HUES6 (cell line): ENCODE results near the gene ATP11A.

Experiments used
- H3K27ac ChIP-seq: 2 replicates; pipeline ENCODE4 v1.7.0; 2013; ENCODE audit warnings: low read depth, mild to moderate bottlenecking, low read length, inconsistent platforms
- H3K27me3 ChIP-seq: 2 replicates; pipeline ENCODE4 v1.6.1; 2013; ENCODE audit warnings: low read length; ENCODE audit not compliant: control insufficient read depth, insufficient read depth
- H3K36me3 ChIP-seq: 2 replicates; pipeline ENCODE4 v1.6.1; 2013; ENCODE audit warnings: low read length; ENCODE audit not compliant: control insufficient read depth, insufficient read depth
- H3K4me1 ChIP-seq: 2 replicates; pipeline ENCODE4 v1.6.1; 2013; ENCODE audit warnings: low read length; ENCODE audit not compliant: control insufficient read depth, insufficient read depth
- H3K4me3 ChIP-seq: 2 replicates; pipeline ENCODE4 v1.5.1; 2013; ENCODE audit warnings: low read depth, low read length
- H3K9ac ChIP-seq: one replicate; pipeline ENCODE4 v1.6.1; 2013; ENCODE audit warnings: mild to moderate bottlenecking, low read length
- H3K9me3 ChIP-seq: 2 replicates; pipeline ENCODE4 v1.6.1; 2013; ENCODE audit warnings: low read depth, low read length; ENCODE audit not compliant: control insufficient read depth, insufficient read depth

ATP11A gene

DNA sequence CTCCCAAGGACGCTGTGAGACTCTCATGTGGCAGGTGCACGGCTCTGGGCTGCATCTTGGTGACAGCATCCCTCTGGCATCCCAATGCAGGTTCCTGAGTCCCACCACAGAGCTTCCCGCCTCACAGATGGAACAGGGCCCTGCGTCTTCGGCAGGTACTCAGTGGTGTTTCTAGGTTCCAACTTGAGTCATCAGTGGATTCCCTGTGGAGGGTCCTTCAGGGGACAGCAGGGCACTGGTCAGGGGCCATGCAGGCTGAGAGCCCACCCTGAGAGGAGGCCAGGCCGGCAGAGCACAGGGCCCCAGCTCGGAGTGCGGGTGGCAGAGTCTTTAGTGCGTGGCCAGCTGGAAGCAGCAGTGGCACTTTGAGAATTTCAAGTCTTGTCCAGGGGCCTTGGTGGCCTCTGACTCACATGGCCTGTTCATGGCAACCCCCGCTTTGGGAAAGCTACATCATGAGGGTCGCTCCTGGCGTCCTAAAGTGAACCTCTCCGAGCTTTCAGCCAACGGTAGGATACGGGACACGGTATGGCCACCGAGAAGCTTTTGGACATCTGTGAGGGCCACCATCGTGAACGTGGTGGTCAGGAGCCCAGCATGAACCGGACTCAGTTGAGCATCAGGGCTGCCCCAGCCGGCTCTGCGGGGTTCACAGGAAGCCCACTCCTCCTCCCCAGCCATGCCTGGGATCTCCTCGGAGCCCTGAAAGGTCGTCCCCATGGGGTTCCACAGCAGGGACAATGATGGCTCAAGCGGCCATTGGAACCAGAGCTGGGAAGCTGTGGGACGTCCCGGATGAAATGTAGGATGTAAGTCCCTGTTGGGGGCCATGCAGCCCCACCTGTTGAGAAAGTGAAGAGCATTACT, 207.1 kb downstream of the ATP11A start:
- Histone ChIP-seq H3K9ac (no peak overlapping the region), H3K4me3 (no peak overlapping the region), H3K9me3 (no peaks in the 10 kb centered on the region), H3K27ac (no peak overlapping the region), H3K4me1 (peaks cover 50% of the 10 kb centered on the region), H3K27me3 (peaks cover 29% of the 10 kb centered on the region), H3K36me3 (no peaks in the 10 kb centered on the region)

GRCh38 chr13:112897603-112897955, 207.7 kb downstream of the ATP11A start:
- Histone ChIP-seq H3K4me1 (peaks cover 50% of the 10 kb centered on the region), H3K9me3 (no peaks in the 10 kb centered on the region), H3K9ac (no peak overlapping the region), H3K27me3 (peaks cover 23% of the 10 kb centered on the region), H3K36me3 (0 out of 2 replicates have a peak, but pooled peaks cover 5% of the 10 kb centered on the region), H3K4me3 (no peak overlapping the region), H3K27ac (no peak overlapping the region)

- Histone ChIP-seq H3K36me3 (peaks cover 7% of the 10 kb centered on the region; the same call in 1 of the 2 replicates), H3K4me1 (peaks cover 49% of the 10 kb centered on the region), H3K9ac (no peak overlapping the region), H3K27me3 (peaks cover 18% of the 10 kb centered on the region), H3K27ac (no peak overlapping the region), H3K4me3 (no peak overlapping the region), H3K9me3 (peaks cover 4% of the 10 kb centered on the region; the same call in 1 of the 2 replicates)
Observed at GRCh38 chr13:112897956-112898620, 208.2 kb downstream of the ATP11A start.

DNA sequence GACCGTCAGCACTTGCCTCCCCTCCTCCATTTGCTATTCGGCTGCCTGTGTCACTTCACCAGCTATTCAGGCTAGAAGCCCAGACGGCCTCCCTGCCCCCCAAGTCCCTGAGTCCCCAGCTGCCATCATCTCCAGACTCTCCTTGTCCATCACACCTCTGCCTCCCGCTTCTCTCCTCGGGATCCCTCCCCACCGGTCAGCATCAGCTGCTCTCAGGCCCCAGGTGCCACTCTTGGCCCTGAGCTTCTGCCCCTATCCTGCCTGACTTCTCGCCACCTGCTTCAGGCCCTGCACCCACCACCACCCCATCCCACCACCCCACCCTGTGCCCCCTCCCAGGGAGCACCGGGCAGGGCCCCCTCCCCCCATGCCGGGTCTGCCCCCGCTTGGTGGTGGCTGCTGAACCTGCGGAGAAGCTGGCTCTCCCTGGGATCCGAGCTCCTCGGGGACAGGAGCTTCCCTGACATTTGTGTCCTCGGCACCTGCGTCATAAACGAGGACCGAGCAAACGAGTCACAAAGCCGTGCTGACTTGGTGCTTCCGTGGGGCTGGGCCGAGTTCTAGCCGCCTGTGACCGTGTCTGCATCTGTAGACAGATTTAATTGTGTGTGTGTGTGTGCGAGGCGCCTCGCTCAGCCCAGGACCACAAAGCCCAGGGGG, 208.9 kb downstream of the ATP11A start:
- no peak overlapping the region for H3K4me3 ChIP-seq
- H3K27me3 ChIP-seq = peaks cover 14% of the 10 kb centered on the region
- no peak overlapping the region for H3K27ac ChIP-seq
- H3K4me1 ChIP-seq = peaks cover 42% of the 10 kb centered on the region
- H3K36me3 ChIP-seq = peaks cover 13% of the 10 kb centered on the region
- no peak overlapping the region for H3K9ac ChIP-seq
- H3K9me3 ChIP-seq = peaks cover 6% of the 10 kb centered on the region; the same call in 1 of the 2 replicates

GRCh38 chr13:112899281-112900225, 209.7 kb downstream of the ATP11A start:
- Histone ChIP-seq H3K27me3 (peaks cover 12% of the 10 kb centered on the region), H3K36me3 (peaks cover 20% of the 10 kb centered on the region), H3K27ac (no peak overlapping the region), H3K9me3 (peaks cover 14% of the 10 kb centered on the region), H3K4me3 (no peak overlapping the region), H3K4me1 (peaks cover 42% of the 10 kb centered on the region), H3K9ac (no peak overlapping the region)

- Histone ChIP-seq H3K9ac (no peak overlapping the region), H3K27me3 (peaks cover 6% of the 10 kb centered on the region)
Observed at GRCh38 chr13:112900226-112900600, 210.4 kb downstream of the ATP11A start.

DNA sequence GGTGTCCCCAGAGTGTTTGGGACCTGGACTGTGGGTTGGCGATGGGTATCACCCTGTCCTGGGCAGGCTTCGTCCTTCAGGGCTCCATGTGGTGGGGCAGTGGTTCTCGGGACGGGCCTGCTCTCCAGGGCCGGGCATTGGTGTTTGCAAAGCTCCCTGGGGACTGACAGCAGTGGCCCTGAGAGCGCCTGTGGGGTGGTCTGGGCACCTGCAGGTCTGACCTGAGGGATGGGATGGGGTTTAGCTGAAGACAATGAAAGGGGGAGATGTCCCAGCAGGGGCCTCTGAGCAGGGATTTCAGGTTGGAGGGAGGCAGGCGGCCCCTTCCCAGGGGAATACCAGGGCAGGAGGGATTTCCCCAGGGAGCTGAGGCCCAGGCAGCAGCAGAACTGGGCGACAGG, 210.9 kb downstream of the ATP11A start:
- Histone ChIP-seq H3K9ac (no peak overlapping the region), H3K27me3 (peaks cover 1% of the 10 kb centered on the region; the same call in 1 of the 2 replicates), H3K4me3 (no peak overlapping the region)

More at GRCh38 chr13:112900226-112900600, 210.4 kb downstream of the ATP11A start:
- no peak overlapping the region for H3K27ac ChIP-seq
- peaks cover 35% of the 10 kb centered on the region for H3K4me1 ChIP-seq
- peaks cover 27% of the 10 kb centered on the region for H3K36me3 ChIP-seq
- no peak overlapping the region for H3K4me3 ChIP-seq
- peaks cover 20% of the 10 kb centered on the region for H3K9me3 ChIP-seq

DNA sequence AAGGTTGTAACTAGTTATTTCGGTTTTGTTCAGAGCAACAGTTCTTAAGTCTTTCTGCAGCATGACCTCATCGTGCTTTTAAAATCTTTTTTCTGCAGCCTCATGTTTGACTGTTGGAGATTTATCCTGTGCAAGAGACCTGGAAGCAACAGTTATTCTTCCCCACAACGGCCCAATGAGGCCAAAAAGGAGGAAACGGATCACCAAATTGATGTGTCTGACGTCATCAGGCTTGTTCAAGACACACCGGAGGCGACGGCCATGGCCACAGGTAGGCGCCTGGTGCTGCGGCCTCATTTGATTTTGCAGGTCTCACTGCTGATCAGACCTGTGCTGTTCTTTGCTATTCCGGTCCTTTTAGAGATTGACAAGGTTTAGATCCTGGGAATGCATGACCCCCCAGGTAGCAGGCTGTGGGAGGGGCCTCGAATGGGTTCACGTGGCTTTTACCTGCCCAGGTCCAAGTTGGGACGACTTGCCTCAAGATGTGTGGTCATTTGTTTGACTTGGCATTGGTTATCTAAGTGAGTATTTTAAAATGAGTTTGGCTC, 212.3 kb downstream of the ATP11A start:
- peaks cover 25% of the 10 kb centered on the region for H3K9me3 ChIP-seq
- H3K4me3 ChIP-seq = no peak overlapping the region
- H3K27ac ChIP-seq = no peak overlapping the region
- peaks cover 30% of the 10 kb centered on the region for H3K36me3 ChIP-seq
- peaks cover 39% of the 10 kb centered on the region for H3K4me1 ChIP-seq
- H3K9ac ChIP-seq = no peak overlapping the region
- peaks cover 3% of the 10 kb centered on the region; the same call in 1 of the 2 replicates for H3K27me3 ChIP-seq

More for the DNA sequence above, 210.9 kb downstream of the ATP11A start:
- Histone ChIP-seq H3K36me3 (peaks cover 30% of the 10 kb centered on the region), H3K27ac (no peak overlapping the region), H3K9me3 (peaks cover 25% of the 10 kb centered on the region), H3K4me1 (peaks cover 33% of the 10 kb centered on the region)

- Histone ChIP-seq H3K9ac (no peak overlapping the region), H3K27ac (no peak overlapping the region), H3K27me3 (peaks cover 6% of the 10 kb centered on the region; the same call in 1 of the 2 replicates), H3K4me1 (peaks cover 39% of the 10 kb centered on the region), H3K9me3 (peaks cover 25% of the 10 kb centered on the region), H3K4me3 (no peak overlapping the region), H3K36me3 (peaks cover 30% of the 10 kb centered on the region)
Observed at GRCh38 chr13:112902669-112903068, 212.8 kb downstream of the ATP11A start.

- H3K9me3 ChIP-seq = peaks cover 25% of the 10 kb centered on the region
- peaks cover 39% of the 10 kb centered on the region for H3K4me1 ChIP-seq
- peaks cover 9% of the 10 kb centered on the region; the same call in 1 of the 2 replicates for H3K27me3 ChIP-seq
- no peak overlapping the region for H3K27ac ChIP-seq
- H3K9ac ChIP-seq = no peak overlapping the region
- peaks cover 30% of the 10 kb centered on the region for H3K36me3 ChIP-seq
- H3K4me3 ChIP-seq = no peak overlapping the region
Observed at GRCh38 chr13:112903071-112903577, 213.3 kb downstream of the ATP11A start.
